ENCODE measurements around the gene MYO6.
A peak's percentile ranks its signal among the peaks of the same experiment; 100 is the strongest.

Gene MYO6

GRCh38 chr6:75743971-75744370, 5.1 kb upstream of the MYO6 start:
- no peak for TF ChIP-seq CTCF (IDR thresholded peaks at IDR 0.05; ENCODE audit: insufficient read depth, low read depth, low read length, missing control alignments)
- H3K4me3 ChIP-seq (ENCODE audit: low read length) = no peak overlapping the region
- DNase-seq (ENCODE audit: low read depth) = no peak

DNA sequence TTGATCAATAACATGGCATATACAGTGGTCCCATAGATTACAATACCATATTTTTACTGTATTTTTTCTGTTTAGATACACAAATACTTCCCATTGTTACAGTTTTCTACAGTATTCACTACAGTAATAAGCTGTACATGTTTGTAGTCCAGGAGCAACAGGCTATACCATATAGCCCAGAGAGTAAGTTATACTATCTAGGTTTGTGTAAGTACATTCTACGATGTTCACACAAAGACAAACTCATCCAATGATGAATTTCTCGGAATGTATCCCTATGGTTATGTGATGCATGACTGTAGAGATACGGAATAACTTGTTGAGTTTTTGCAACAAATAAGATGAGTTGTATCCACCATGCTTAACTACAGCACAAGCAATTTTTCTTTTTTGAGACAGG, 3.6 kb upstream of the MYO6 start:
- DNase-seq (ENCODE audit: low read depth) = no peak
- no peak overlapping the region for H3K4me3 ChIP-seq (ENCODE audit: low read length)
- TF ChIP-seq CTCF (IDR thresholded peaks at IDR 0.05; ENCODE audit: insufficient read depth, low read depth, low read length, missing control alignments) = no peak

GRCh38 chr6:75746221-75746620, 2.8 kb upstream of the MYO6 start:
- no peak overlapping the region for H3K4me3 ChIP-seq (ENCODE audit: low read length)
- no peak for DNase-seq (ENCODE audit: low read depth)
- TF ChIP-seq CTCF (IDR thresholded peaks at IDR 0.05; ENCODE audit: insufficient read depth, low read depth, low read length, missing control alignments) = no peak

DNA sequence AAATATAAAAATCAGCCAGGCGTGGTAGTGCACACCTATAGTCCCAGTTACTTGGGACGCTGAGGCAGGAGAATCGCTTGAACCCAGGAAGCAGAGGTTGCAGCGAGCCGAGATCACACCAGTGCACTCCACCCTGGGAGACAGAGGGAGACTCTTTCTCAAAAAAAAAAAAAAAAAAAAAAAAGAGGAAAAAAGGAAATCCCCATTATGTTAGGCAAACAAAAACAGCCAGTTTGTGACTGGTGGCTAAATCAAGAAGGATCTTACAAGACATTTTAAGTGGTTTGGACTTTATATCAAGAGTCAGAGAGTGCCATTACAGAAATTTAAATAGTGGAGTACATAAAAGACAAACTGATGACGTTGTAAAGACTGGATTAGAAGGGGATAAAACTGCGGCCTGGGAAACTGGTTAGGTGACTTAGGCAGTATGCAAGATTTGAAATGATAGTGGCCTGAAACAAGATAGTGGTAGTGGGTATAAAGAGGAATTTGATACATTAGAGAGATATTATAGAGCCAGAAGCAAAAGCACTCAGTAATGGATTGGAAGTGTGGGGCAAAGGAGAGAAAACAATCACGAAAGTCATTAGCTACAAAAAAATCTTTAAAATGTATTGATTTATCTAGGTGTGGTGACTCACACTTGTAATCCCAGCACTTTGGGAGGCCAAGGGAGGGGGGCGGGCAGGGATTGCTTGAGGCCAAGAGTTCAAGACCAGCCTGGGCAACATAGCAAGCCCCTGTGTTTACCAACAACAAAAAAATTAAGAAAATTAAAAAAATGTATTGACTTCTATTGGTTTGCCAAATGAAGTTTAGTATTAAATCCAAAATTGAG, 1.7 kb upstream of the MYO6 start:
- peak; percentile 56 for DNase-seq (ENCODE audit: low read depth)
- TF ChIP-seq CTCF (IDR thresholded peaks at IDR 0.05; ENCODE audit: insufficient read depth, low read depth, low read length, missing control alignments) = no peak
- no peak overlapping the region for H3K4me3 ChIP-seq (ENCODE audit: low read length)

- DNase-seq (ENCODE audit: low read depth) = peak; percentile 21
- TF ChIP-seq CTCF (IDR thresholded peaks at IDR 0.05; ENCODE audit: insufficient read depth, low read depth, low read length, missing control alignments) = no peak
- peak overlapping the region; percentile 83 for H3K4me3 ChIP-seq (ENCODE audit: low read length)
Observed at GRCh38 chr6:75748003-75748742, 866 bp upstream of the MYO6 start.

GRCh38 chr6:75751443-75751842, 2.4 kb downstream of the MYO6 start:
- H3K4me3 ChIP-seq (ENCODE audit: low read length) = no peak overlapping the region
- TF ChIP-seq CTCF (IDR thresholded peaks at IDR 0.05; ENCODE audit: insufficient read depth, low read depth, low read length, missing control alignments) = no peak

More at GRCh38 chr6:75751443-75751842, 2.4 kb downstream of the MYO6 start:
- DNase-seq (ENCODE audit: low read depth) = no peak

Data from epithelial cell of esophagus (primary cell).